NCI-H2196 treated with DMSO at 0.1 percent for 48 hours (cell line): ENCODE data around the gene KRT4.

Source experiments
- DNase-seq: peaks from one replicate; lab custom pipeline; 2025; ENCODE audit not compliant: unreplicated experiment; lab: John Stamatoyannopoulos, UW

Gene KRT4

DNA sequence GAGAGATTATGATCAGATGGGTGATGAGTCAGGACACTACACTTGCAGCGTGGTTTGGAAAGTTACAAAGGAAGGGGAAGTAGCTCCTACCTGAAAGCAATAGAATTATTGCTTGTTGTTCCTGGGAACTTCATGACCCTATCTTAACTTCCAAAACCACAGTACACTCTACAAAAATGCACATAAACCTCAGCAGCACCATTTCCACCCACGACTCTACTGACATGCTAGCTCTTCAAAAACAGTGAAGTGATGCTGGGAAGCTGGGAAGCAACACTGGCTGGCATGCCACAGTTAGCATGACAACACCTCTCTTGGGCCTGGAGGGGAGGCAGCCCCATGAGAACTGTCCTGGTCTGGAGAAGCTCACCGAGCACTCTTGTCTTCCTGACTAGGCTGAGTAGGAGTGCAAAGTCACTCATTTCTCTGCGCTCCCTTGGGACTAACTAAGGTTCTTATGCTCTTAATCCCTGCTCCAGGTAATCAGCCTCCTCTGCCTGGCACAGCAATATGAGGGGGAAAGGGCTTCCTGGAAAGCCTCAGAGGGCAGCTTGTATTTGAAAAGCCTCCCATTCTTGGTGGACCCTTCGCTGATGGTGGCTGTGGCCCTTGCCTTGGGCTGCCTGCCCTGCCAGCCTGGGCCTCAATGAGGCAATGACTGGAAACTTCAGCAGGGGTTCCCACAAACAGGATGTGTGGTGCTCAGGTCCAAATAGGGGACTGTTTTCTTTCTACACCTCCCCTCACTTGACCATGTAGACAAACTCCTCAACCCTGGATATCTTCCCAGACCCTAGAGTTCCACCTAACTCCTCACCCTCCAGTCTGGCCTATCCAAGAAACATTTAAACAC, 19.2 kb downstream of the KRT4 start:
- no peak for DNase-seq

DNA sequence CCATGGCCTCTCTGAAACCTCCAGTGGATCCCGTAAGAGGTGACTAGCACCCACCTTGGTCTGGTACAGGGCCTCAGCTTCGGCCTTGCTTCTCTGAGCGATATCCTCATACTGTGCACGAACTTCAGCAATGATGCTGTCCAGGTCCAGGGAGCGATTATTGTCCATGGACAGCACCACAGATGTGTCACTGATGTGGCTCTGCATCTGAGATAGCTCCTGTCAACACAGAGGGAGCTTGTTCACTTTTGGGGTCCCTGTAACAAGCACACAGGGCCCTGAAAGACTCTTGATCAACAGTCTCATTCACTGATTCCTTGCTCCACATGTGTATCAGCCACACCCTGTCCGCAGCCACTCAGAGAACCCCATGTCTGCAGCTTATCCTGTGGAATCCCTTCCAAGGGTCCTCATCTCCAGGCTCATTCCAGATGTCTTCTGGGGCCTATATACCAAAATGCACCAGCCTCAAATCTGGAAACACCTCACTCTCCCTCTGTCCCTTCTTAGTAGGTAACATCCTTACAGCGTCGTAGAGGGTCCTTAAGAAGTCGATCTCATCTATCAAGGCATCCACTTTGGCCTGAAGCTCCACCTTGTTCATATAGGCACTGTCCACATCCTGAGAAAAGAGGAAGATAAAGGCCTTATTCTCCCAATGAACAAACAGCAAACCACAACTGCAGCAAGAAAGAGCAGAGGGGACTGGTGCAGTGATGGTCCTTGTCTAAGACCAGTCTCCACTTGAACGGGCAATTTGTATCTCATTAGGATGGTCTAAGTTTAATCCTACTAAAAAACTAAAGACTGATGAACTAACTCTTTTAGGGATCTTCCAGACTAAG, 21.5 kb downstream of the KRT4 start:
- no peak for DNase-seq

DNA sequence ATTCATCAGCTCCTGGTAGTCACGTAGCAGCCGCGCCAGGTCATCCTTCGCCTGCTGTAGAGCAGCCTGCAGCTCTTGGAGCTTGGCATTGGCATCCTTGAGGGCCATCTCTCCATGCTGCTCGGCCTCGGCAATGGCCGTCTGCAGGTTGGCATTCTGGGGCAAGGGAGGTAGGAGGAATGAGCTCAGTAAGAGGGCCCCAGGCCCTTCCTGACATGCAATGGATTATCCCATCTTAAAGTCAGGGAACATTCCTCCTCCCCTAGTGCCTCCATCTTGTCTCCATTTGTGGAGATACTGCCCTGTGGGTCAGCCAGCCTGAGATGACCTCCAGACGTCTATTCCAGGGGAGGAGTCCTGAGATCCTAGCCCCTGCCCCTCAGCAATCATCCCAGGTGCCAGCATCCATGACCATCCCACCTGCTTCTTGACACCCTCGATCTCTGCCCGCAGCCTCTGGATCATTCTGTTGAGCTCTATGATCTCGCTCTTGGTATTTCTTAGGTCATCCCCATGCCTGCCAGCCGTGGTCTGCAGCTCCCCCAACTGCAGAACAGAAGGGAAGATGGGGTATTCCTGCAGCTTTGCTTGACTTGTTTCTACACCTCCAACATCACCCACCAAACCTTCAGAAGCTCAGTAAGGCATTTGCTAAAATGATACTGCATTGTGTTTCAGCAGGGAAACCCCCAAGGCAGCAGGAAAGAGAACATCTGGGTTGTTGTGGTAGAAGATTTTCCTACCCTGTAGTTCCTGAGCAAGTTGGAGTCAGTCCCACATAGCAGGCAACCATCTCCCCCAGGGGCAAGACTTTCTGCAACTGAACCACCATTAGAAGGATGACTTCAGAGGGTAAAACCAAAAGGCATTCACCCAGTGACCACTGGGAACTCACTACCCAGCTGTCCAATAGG, 22.4 kb downstream of the KRT4 start:
- DNase-seq = no peak

DNA sequence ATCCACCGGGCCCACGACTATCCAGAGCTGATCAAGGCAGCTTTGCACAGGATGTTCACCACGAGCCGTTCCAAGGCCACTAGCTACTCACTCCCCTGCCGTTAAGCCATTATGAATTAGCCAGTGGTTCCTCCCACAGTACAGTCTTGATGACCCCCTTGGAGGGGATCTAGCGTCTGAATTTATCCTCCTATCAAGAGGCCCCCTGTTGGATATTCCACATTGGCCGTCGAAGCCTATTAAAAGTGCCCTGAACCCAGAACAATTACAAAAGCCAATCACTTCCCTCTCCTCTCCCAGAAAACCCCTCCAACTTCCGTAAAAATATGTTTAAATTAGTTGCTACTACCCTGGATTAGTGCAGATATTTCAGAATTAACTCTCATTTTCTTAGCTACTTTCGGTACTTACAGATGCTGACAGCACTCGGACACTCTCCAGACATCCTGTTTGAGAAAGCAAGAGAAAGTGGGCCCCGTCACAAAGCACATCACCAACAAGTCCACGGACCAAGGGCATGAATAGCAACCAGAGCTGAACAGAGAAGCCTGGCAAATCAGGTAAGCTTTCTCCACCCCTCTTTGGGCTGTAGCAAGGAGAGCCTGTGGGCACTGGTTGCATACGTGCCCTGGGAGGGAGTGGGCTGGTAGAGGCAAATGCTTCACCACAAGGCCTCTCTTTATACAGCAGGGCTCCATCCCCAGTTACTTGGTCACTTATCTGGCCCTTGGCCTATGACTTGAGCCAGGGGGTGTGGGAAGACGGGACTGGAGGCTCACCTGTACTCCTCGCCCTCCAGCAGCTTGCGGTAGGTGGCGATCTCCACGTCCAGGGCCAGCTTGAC, 23.3 kb downstream of the KRT4 start:
- no peak for DNase-seq

DNA sequence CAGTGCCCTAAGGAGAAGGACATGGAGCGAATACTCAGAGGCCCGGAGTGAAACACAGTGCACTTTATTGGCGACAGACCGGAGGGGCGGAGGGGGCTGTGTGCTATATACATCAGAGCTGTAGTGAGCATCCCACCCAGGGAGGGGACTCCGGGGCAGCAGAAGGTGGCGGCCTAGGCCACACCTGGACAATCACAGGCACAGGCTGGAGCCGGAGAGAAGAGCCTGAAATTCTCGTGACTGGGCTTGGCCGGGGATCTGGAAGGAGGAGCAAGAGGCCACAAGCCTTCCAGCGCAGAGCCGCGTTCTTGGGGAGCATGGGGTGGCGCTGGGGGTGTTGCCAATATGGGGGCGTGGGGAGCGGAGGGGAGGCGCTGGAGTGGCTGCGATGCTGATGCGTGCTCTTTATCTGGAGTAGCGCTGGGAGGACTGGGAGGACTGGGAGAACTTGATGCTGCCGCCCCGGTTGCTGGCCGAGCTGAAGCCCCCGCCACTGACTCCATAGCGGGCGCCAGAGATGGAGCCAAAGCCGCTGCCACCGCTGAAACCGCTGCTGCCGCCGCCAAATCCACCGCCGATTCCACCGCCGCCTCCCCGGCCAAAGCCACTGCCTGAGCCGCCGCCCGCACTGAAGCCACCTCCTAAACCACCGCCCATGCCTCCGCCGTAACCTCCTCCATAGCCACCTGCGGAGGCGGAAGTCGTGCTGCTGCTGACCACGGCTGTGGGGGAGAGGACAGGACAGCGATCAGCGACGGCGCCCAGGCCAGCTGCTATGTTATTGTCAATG, 24.1 kb downstream of the KRT4 start:
- DNase-seq = no peak

DNA sequence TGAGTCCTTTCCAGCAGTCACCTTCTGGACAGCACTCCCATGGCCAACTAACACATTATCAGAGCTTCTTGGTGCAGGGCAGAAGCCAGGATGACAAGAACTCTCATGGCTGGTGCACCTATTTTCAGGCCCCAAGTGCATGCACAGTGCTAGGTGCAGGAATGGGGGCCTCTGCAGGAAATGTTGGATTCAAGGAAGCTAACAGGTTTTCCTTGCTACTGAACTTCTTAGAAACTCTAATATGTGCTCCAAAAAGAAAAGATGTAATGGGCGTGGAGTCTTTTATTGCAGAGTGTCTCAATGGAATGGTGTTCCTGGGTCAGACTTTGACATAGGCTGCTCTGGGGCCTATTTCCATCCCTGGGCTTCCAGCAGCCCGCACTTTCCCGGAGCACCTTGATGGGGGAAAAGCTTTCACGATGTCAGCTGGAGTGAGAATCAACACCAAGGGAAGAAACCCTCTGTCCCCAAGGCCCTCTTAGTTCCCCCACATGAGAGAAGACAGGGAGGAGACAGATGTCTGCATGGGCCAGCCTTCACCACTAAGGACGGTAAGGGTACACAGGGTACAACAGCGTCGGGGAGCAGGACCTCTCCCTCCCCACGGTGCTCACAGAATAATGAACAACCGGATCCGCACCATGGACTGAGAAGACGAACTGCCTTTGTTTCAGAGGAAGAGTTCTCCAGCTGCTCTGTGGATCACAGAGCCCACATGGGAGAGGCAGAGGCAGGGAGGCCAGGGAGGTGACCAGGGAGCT, 24.9 kb downstream of the KRT4 start:
- no peak for DNase-seq

DNA sequence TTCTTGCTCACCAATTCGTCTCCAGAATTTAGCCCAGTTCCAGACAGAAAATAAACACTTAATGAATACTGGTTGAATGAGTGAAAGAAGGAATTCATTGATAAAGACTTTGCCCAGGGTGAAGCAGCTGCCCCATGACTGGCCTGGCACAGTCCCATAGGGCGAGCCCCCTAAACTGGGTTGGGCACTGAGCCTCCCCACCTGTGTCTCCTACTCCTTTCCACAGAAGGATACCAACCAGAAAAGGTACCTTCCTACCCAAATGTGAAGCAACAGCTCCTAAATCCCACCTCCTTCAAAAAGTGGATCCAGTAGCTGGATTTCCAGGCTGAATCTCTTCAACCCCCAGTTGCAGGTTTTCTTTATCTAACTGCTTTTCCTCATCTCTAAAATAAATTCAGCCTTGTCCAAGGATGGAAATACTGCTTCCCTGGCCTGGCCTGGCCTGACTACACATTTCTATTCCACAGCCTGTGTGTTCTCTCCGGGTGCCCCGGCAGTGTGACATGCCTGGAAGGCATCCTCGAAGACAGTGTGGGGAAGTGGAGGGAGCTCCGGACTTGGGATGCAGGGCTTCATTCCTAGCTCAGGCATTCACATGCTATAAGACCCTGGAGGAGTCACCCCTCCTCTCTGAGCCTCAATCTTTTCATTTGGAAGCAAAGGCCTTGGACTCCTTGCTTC, 25.6 kb downstream of the KRT4 start:
- no peak for DNase-seq

DNA sequence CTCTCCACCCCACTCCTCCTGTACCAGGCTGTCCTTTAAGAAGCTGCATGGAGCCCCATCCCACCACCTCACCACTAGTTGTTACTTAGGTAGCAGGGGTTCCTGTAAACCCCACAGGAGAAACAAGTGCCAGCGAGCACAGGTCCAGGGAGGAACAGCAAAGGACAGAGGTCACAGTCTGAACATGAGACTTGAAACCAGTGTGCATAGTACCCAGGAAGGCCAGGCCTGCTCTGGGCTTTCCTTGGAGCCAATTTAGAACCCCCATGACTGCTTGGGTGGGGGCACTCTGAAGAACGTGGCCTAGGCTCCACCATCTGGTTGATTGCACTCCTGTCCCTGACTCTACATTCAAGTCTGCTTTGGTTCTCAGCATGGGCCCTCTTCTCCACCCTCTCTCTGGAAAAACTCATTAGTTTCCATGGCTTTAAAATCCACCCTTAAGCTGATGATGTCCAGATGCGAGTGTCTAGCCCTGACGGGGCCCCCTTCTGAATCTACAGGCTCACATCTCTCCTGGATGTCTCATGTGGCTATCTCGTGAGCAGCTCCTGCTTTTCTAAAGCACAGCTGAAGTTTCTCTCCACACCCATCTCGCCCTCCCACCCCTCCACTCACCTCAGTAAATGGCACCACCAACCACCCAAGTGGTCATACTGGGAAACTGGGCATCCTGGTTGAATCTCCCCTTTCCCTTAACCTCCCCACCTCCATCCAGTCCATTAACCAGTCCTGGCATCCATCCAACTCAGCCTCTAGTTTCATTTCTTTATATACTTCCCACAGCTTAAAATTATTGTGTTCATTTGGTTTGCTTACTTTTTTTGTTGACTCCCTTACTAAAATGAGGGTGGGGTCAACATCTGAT, 26.4 kb downstream of the KRT4 start:
- DNase-seq = no peak

DNA sequence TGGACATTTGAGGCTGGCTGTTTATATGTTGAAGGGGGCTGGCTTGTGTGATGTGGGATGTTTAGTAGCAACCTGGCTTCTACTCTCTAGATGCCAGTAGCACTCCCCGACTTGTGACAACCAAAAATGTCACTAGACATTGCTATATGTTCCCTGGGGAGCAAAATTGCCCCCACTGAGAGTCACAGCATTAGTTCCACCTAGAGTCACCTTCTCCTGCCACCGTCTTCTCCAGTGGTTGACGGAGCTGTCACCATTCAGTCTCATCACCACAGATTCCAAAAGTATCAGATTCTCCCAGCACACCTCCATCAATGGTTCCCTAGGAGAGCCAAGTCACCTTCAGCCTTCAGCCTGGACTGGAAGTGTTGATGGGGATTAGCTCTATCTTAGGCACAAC, 29.0 kb downstream of the KRT4 start:
- no peak for DNase-seq

DNA sequence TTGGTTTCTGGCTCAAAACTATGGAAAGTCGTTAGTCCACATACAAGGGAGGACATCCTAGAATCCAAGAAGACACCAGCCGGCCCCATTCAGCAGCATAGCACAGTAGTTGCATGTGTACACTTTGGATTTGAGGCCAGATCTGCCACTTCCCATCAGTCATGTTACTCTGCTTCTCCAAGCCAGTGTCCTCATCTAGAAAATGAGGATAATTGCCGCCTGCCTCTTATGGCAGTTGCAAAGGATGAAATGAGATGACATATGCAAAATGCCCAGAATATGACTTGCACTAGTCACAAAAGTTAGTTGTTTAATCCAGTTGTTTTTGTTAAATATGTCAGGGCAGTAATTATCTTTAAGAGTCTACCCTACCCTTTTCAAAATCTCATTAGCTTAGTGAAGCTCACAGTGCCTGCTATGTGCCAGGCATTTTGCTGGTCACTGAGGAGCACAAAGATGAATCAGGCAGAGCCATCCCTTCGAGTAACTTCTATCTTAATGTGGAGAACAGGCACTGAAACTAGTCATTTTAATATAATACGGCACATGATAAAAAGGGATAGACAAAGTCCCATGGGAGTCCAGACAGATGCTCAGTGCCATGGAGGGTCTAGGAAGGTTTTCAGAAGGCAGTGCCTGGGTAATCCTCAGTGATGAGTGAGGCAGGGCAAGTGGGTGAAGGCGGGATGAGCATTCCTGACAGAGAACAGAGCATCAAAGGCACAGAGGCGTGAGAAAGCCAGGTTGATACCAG, 30.2 kb downstream of the KRT4 start:
- no peak for DNase-seq

DNA sequence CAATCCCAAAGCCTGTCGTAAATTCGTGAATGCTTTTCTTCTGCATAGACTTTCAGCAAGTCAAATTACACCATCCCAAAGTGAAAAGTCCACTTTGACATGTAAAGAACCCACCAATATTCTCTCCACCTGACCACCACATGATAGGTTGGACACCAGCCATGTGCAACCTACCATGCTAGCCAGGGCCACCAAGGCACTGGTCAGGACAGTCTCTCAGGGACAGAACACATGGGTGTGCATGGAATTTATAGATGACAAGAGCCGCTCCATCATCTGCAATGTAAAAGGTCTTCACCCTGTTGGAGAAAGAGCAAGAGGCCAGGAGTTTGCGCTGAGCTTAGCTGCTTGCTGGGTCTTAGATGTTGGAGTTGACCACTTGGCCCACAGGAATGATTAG, 31.4 kb downstream of the KRT4 start:
- no peak for DNase-seq

DNA sequence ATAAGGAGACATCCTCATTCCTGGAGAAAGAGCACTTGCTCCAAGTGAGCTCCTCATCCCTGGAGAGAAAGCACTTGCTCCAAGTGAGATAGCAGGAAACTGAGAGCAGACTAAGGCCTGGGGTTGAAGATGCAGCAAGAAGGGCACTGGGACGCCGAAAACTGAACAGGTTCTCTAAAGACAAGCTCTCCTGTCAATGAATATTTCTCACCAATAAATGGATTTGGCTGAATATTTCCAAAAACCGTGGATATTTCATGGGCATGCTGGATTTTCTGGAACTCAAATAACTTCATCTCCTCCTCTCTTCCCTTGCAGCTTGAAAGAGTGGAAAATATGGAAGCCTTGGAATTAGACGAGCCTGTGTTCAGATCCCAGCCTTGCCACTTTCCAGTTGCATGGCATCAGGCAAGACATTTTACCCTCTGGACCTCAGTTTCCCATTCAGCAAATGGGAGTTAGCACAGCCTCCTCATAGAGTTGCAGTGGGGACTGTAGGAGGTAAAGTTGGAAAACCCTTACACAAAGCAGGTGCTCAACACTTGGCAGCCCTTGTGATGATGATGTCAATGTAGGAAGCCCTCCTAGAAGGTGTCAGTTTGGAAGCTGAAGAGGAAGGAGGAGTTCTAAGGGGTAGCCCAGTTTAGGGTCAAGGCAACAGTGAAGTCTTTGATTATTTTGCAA, 32.4 kb downstream of the KRT4 start:
- DNase-seq = no peak

DNA sequence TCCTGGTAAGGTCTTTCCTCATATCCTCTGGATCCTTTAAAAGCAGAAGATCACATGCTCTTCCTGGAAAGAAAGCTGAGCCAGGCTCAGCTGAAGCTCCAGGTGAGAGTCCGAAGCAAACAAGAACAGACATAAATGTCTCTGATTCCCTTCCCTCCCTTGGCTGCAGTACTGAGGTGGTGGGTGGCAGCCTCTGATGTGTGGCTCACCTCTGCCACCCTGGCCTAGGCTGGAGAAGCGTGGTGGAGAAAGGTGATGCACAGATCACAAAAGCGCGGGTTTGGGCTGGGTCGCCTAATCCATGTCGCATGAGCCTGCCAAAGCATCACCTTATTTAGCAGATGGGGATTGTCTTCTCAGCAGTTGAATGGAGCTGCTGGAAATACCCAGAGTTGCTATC, 34.0 kb downstream of the KRT4 start:
- no peak for DNase-seq

DNA sequence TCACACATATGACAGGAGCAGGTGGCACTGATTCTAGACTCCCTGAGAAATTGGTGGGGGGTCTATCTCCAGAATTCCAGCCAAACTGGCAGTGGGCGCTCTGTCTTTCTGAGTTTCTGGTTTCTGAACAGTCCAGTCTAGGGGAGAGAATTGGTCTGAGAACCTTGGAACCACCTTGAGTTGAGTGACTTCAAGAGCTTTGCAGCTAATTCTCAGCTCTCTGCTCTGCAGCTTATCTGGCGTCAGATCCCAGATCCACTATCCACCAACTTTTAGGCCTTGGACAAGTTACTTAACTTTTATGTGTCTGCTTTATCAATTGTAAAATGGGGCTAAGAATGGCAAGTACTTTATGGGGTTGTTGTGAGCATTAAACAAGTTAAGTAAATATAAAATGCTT, 35.1 kb downstream of the KRT4 start:
- DNase-seq = no peak

DNA sequence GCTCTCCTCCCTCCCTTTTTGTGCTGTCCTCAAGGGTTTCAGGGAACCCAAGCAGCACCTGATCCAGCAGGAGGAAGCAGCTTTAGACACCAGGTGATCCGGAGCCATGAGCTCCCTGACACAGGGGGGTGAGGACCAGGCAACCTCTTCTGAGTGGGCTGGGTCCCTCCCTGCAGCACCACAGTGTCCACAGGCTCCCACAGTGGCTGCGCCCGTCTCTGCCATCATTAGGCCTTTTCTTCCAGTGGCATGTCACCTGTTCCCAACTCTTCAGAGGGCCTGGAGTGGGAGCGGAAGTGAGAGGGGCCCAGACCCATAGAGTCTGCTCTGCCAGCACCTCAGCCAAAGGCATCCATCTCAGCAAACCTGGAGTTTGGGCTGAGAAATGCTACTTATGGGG, 36.4 kb downstream of the KRT4 start:
- DNase-seq = no peak

DNA sequence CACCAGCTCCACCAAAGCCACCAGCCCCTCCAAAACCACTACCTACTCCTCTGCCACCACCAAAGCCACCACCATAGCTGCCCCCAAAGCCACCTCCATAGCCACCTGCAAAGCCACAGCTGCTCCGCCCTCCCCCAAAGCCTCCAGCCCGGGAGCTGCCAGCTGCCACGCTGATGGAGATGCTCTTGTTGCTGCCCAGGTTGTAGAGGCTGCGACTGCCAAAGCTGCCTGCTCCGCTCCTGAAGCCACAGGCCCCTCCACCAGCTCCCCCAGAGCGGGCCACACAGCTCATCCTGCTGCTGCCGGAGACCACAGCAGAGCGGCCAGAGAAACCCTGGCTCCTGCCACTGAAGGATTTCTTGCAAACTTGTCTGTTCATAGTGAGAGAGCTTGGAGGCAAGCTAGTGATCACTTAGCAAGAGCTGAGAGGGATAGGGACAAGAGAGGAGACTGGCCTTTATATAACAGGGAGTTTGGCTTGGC, 37.0 kb downstream of the KRT4 start, which contains the start of gene KRT76:
TSS of gene KRT76 (minus strand) at position 433 of the 483 bp plus-strand sequence. CDS start at position 379, 54 bp downstream.
- no peak for DNase-seq
